Activated T-helper 17 cell treated with anti-CD3 and anti-CD28 coated beads, Interleukin-2, amount 50 U/mL, for 72 hours (primary cell): ENCODE measurements around the gene MRGPRD. TPM values are rescaled to one million over a fixed set of nuclear protein-coding genes. Genes with fewer than 3 reads are reported as not detected.

Source experiments
- ATAC-seq: fragments of 150-1000 bp; cut with Tn5 transposase; replicated peaks from 2 replicates; pipeline ENCODE4 v1.10.0; 2021; ENCODE audit warnings: mild to moderate bottlenecking, moderate library complexity
- H3K27ac Mint-ChIP-seq: one replicate; pipeline ENCODE4 v1.8.0; 2022; ENCODE audit warnings: mixed read lengths
- H3K27me3 Mint-ChIP-seq: one replicate; pipeline ENCODE4 v1.8.0; 2022; ENCODE audit warnings: mixed read lengths
- H3K36me3 Mint-ChIP-seq: one replicate; pipeline ENCODE4 v1.8.0; 2022; ENCODE audit warnings: low read depth, mild to moderate bottlenecking, mixed read lengths
- H3K4me1 Mint-ChIP-seq: one replicate; pipeline ENCODE4 v1.8.0; 2022; ENCODE audit warnings: mixed read lengths
- H3K4me3 Mint-ChIP-seq: one replicate; pipeline ENCODE4 v1.8.0; 2022; ENCODE audit warnings: mild to moderate bottlenecking, mixed read lengths
- H3K9me3 Mint-ChIP-seq: one replicate; pipeline ENCODE4 v1.8.0; 2022; ENCODE audit warnings: mixed read lengths
- total RNA-seq, 2 donors: library from RNA; stranded (reverse); gene quantifications; one replicate each; pipeline ENCODE4 v1.2.3, GENCODE V29; 2022

The MRGPRD gene
- total RNA-seq, 2 donors from 2014 or later = not detected

DNA sequence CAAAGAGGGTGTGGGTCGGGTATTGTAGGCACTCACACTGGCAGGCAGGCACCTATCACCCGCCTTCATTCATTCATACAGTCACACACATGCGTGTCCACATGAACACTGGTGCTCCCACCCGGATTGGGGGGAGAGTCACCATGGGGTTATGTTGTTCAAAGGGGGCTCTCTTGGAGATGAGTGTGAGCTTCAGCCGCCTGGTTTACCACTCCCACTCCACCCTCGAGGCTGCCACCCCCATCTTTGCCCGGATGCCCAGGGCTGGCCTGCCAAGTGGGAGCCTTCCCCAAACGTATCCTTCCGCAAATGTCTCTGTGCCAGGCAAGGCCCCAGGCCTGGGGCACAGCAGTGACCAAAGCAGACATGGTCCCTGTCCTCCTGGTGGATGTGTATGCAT, 22.6 kb downstream of the MRGPRD start:
- Mint-ChIP-seq H3K4me1 (no peaks in the 10 kb centered on the region), H3K36me3 (no peaks in the 10 kb centered on the region), H3K27ac (no peak overlapping the region), H3K27me3 (no peaks in the 10 kb centered on the region), H3K9me3 (no peaks in the 10 kb centered on the region), H3K4me3 (no peak overlapping the region)
- no peak for ATAC-seq

DNA sequence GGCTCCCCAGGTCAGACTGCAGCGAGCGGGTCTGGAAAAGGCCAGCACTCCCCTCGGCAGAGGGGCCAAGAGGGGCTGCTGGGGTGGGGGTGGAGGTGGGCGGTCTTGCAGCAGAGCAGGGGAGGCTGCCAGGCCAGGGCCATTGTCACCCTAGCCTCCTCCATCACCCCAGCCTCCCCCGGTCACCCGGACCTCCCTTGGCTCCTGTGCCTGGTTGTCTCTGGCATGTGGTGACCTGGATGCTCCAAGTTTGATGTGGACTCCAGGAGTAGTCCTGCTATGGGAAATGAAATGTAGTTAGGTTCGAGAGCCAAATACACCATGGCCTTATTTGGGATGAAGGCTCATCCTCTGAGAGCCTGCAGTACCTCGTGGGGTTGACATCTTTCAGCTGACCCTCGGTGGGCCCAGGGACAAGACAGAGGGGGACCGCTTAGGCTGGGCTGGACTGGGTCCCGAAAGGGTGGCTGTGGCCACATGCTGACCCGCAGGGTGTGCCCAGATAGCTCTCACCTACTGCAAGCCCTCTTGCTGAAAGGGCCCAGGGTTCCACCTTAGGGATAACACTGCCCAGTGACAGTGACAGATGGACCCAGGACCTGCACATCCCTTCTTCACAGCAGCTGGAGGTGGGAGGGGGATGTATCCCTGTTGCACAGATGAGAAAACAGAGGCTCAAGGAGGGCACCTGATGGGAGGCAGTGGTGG, 24.1 kb downstream of the MRGPRD start:
- Mint-ChIP-seq H3K9me3 (no peaks in the 10 kb centered on the region), H3K27ac (no peak overlapping the region), H3K4me3 (no peak overlapping the region), H3K27me3 (no peaks in the 10 kb centered on the region), H3K36me3 (no peaks in the 10 kb centered on the region), H3K4me1 (no peaks in the 10 kb centered on the region)
- ATAC-seq = no peak

DNA sequence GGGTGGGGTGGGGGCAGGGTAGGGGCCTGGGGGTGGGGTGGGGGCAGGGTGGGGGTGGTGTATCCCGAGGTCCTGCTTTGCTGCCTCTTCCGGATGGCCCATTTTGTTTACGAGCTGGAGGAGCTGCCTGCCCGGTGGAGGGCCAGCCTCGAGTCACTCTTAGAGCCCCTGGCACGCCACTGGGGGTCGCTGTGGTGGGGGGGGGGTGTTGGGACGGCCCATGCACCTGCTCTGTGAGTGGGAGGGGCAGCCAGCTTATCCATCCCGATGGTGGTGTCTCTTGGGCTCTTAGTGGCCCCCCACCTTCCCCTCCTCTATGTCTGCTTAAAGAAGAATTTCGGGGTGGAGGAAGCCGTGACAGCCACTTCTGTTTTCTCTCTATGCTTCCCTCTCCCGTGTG, 24.6 kb downstream of the MRGPRD start:
- Mint-ChIP-seq H3K4me3 (no peak overlapping the region), H3K27me3 (no peaks in the 10 kb centered on the region), H3K36me3 (no peaks in the 10 kb centered on the region), H3K27ac (no peak overlapping the region), H3K4me1 (no peaks in the 10 kb centered on the region), H3K9me3 (no peaks in the 10 kb centered on the region)
- ATAC-seq = no peak

DNA sequence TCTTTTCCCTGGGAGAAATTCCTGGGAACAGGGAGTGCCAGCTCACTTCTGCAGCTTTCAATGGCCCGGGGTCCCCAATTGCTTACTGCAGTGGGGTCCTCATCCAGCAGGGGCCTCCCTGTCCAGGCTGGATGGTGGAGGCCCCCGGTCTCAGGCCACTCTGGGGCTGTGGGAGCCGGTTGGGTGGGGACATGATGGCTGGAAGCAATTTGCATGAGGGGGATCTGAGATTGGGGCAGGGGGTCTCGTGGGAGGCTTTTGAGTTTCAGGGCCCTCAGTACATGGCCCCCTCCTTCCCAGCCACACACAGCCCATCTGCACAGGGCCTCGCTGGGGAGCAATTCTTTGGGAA, 25.2 kb downstream of the MRGPRD start:
- H3K4me3 Mint-ChIP-seq = no peak overlapping the region
- H3K27ac Mint-ChIP-seq = no peak overlapping the region
- H3K36me3 Mint-ChIP-seq = no peaks in the 10 kb centered on the region
- H3K27me3 Mint-ChIP-seq = no peaks in the 10 kb centered on the region
- no peaks in the 10 kb centered on the region for H3K9me3 Mint-ChIP-seq
- no peaks in the 10 kb centered on the region for H3K4me1 Mint-ChIP-seq
- ATAC-seq = no peak

DNA sequence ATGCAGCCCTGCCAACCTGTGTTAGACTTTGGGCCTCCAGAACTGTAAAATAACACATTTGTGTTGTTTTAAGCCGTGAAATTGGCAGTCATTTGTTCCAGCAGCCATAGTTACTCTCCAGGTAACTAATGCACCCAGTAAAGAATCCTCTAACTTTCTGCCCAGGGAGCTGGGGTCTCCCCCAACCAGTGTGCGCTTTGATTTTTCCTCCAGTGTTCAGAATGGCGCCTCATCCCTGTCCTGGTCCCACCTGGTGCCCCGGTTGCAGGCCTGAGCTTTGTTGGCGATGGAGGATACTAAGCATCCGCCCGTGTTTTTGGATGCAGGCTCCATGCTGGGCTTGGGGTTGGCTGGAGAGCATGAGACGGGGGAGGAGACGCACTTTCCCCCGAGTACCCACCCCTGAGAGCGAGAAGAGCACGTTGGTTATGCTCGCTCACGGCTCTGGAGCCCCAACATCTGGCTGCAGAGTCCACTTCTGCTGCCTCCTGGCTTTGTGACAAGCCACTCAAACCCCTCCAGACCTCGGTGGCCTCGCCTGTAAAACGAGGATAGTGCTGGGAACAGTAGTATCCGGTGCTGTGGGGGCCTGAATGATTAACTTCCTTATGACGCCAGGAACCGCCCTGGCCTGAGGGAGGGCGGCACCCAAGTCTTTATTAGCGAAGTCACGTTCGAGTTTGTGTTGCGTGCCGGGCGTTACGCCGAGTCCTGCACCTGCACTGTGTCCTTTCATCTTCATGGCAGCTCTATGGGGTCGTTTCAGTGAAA, 25.8 kb downstream of the MRGPRD start:
- H3K9me3 Mint-ChIP-seq = no peaks in the 10 kb centered on the region
- H3K36me3 Mint-ChIP-seq = no peaks in the 10 kb centered on the region
- H3K27ac Mint-ChIP-seq = no peak overlapping the region
- H3K4me1 Mint-ChIP-seq = no peaks in the 10 kb centered on the region
- no peaks in the 10 kb centered on the region for H3K27me3 Mint-ChIP-seq
- H3K4me3 Mint-ChIP-seq = no peak overlapping the region
- no peak for ATAC-seq

DNA sequence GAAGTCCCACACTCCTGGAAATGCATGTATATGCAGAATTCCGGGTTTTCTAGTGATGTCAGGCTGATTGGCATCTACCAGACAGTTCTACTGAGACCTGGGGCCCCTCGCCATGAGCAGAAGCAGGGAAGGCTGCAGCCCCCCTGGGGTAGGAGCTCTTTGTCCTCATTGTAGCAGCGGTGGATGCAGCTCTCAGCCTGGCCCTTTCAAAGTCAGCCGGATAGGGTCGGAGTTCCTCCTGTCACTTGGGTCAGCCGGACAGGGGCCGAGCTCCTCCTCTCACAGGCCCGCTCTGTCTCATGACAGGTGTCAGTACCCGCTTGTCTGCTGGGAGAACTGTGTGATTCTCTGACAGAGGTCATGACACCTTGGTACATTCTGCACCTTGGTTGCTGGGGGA, 30.0 kb downstream of the MRGPRD start:
- Mint-ChIP-seq H3K9me3 (no peaks in the 10 kb centered on the region), H3K4me3 (no peak overlapping the region), H3K4me1 (no peaks in the 10 kb centered on the region), H3K27me3 (no peaks in the 10 kb centered on the region), H3K27ac (no peak overlapping the region), H3K36me3 (no peaks in the 10 kb centered on the region)
- no peak for ATAC-seq

DNA sequence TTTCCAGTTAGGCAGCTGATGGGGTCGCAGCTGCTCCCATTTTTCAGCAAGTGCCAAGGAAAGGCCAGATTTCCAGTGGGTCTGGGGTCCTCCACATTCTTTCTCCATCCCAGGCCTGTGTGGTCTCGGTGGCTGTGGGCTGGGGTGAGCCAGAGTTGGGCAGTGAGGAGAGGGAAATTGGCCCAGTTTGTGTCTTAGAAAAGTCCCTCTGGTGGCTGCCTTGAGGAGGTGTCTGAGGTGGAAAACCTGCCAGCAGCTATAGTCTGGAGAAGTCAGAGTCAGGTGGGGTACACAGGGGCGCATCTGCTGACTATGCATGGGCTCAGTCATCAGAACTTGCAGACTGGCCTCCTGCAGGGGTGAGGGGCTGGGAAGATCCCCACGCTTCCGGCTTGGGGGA, 30.5 kb downstream of the MRGPRD start:
- no peaks in the 10 kb centered on the region for H3K36me3 Mint-ChIP-seq
- no peak overlapping the region for H3K4me3 Mint-ChIP-seq
- no peak overlapping the region for H3K27ac Mint-ChIP-seq
- no peaks in the 10 kb centered on the region for H3K4me1 Mint-ChIP-seq
- no peaks in the 10 kb centered on the region for H3K27me3 Mint-ChIP-seq
- no peaks in the 10 kb centered on the region for H3K9me3 Mint-ChIP-seq
- ATAC-seq = no peak

DNA sequence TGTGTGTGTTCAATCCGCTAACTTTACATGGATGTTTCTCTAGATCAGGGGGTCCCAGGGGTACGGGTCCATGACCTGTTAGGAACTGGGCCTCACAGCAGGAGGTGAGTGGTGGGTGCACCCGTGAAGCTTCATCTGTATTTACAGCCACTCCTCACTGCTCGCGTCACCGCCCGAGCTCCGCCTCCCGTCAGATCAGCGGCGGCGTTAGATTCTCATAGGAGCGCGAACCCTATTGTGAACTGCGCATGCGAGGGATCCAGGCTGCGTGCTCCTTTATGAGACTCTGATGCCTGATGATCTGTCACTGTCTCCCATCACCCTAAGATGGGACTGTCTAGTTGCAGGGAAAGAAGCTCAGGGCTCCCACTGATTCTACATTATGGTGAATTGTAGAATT, 31.9 kb downstream of the MRGPRD start:
- Mint-ChIP-seq H3K9me3 (no peaks in the 10 kb centered on the region), H3K27ac (no peak overlapping the region)
- ATAC-seq = no peak

DNA sequence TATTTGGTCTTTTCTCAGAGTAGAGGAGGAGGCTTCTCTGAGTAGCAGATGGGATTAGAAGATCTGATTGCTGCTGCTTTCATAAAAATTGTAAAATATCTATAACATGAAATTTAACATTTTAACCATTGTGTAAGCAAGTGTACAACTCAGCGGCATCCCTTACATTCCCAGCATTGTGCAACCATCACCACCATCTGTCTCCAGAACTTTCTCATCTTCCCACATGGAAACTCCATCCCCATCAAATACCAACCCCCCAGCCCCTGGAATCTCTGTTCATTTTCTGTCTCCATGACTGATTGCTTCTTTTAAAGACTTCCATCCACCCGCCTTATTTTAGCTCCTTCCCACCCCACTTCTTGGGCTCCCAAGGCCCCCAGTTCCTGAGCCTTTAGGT, 32.3 kb downstream of the MRGPRD start:
- no peak overlapping the region for H3K27ac Mint-ChIP-seq
- ATAC-seq = no peak
- H3K27me3 Mint-ChIP-seq = no peaks in the 10 kb centered on the region
- H3K4me1 Mint-ChIP-seq = no peaks in the 10 kb centered on the region
- no peaks in the 10 kb centered on the region for H3K9me3 Mint-ChIP-seq
- H3K4me3 Mint-ChIP-seq = no peak overlapping the region
- no peaks in the 10 kb centered on the region for H3K36me3 Mint-ChIP-seq

More for the DNA sequence above, 31.9 kb downstream of the MRGPRD start:
- H3K27me3 Mint-ChIP-seq = no peaks in the 10 kb centered on the region
- H3K4me1 Mint-ChIP-seq = no peaks in the 10 kb centered on the region
- H3K4me3 Mint-ChIP-seq = no peak overlapping the region
- no peaks in the 10 kb centered on the region for H3K36me3 Mint-ChIP-seq

DNA sequence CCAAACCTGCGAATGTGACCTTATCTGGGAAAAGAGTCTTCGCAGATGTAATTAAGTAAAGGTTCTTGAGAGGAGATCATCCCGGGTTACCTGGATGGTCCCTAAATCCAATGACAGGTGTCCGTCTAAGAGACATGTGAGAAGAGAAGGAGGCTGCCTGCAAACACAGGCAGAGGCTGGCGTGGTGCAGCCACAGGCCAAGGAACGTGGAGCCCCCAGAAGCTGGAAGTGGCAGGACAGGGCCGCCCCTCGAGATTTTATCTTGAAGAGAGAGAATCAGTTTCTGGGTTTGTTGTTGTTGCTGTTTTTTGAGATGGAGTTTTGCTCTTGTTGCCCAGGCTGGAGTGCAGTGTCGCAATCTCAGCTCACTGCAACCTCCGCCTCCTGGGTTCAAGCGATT, 33.6 kb downstream of the MRGPRD start:
- ATAC-seq = no peak
- Mint-ChIP-seq H3K9me3 (no peaks in the 10 kb centered on the region), H3K4me3 (no peak overlapping the region), H3K4me1 (no peaks in the 10 kb centered on the region), H3K36me3 (no peaks in the 10 kb centered on the region), H3K27ac (no peak overlapping the region), H3K27me3 (no peaks in the 10 kb centered on the region)

DNA sequence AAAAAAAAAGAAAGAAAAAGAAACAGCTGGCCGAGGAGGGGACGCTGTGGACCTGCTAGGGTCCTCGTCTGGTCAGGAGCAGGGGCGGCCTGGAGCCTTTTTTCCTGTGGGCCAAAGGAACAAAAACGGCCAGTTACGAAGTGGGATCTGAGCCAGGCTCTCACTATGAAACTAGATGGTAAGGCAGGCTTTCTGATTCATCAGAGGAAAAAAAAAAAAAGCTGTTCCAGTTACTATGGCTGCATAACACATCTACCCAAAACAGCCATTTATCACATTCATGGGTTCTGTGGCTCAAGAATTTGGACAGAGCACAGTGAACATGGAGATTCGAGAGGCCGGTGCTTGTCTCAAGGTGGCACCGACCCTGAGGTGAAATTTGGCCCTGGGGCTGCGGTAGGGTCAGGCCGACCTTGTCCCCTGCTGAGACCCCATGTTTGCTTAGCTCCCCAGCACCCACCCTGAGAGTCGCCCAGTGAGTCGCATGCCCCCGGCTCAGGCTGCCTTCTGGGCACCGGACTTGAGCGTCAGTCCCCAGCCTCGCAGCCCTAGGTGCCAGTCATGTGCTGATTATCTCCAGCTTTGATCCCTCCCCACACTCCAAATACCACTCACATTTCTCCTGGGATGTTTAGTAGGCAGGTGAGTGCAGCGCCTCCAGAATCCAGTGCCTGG, 34.2 kb downstream of the MRGPRD start:
- no peak for ATAC-seq
- Mint-ChIP-seq H3K4me1 (no peaks in the 10 kb centered on the region), H3K36me3 (no peaks in the 10 kb centered on the region), H3K9me3 (no peaks in the 10 kb centered on the region), H3K27me3 (no peaks in the 10 kb centered on the region), H3K27ac (no peak overlapping the region), H3K4me3 (no peak overlapping the region)

DNA sequence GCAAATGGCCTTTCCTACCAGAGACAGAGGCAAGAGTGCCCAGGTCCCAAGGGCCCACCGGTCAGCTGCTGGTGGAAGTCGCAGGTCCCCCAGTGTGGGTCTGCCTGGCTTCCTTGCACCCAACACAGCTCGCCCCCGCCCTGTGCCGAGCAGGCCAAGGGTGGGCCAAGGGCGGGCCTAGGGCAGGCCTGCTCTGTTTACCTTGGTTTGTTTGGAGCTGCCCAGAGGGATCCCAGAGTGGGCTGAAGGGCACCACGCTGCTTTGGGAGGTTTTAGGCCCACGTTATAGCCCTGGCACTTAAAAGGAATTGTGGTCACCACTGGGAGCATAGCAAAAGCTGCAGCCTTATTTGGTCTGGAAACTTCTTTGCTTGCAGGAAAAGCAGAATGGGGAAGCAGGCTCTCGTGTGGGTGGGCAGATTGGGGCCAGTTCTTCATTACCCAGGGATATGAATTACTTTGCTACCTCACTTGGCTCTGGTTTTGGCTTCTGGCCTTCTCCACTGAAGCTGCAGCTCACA, 38.0 kb downstream of the MRGPRD start:
- Mint-ChIP-seq H3K27me3 (no peaks in the 10 kb centered on the region), H3K36me3 (peaks cover 20% of the 10 kb centered on the region), H3K4me1 (no peaks in the 10 kb centered on the region), H3K4me3 (no peak overlapping the region), H3K27ac (no peak overlapping the region), H3K9me3 (no peaks in the 10 kb centered on the region)
- no peak for ATAC-seq

DNA sequence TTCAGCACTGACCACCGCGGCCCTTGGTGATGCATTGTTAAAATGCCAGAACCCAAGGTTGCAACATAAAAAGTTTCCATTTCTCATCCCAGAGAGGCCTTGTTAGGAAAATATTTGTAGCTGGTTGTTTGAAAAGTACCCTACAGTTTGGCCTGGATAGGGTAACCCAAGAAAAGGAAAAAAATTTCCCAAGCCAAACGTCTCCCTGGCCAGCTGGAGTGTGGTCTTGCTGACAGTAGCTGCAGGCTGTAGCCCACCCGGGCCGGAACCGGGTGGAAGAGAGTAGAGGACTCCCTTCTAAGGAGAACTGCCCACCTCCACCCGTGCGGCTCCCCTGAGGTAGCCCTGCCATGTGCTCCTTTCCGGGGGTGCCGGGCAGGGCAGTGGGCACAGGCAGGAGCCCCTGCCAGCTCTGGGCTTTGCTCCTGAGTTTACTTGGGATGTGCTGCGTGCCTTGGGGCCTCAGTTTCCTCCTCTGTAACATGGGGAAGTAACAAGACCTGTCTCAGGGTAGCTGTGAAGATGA, 38.6 kb downstream of the MRGPRD start:
- no peak for ATAC-seq
- Mint-ChIP-seq H3K4me1 (no peaks in the 10 kb centered on the region), H3K36me3 (peaks cover 26% of the 10 kb centered on the region), H3K27ac (no peak overlapping the region), H3K27me3 (no peaks in the 10 kb centered on the region), H3K4me3 (no peak overlapping the region), H3K9me3 (no peaks in the 10 kb centered on the region)

DNA sequence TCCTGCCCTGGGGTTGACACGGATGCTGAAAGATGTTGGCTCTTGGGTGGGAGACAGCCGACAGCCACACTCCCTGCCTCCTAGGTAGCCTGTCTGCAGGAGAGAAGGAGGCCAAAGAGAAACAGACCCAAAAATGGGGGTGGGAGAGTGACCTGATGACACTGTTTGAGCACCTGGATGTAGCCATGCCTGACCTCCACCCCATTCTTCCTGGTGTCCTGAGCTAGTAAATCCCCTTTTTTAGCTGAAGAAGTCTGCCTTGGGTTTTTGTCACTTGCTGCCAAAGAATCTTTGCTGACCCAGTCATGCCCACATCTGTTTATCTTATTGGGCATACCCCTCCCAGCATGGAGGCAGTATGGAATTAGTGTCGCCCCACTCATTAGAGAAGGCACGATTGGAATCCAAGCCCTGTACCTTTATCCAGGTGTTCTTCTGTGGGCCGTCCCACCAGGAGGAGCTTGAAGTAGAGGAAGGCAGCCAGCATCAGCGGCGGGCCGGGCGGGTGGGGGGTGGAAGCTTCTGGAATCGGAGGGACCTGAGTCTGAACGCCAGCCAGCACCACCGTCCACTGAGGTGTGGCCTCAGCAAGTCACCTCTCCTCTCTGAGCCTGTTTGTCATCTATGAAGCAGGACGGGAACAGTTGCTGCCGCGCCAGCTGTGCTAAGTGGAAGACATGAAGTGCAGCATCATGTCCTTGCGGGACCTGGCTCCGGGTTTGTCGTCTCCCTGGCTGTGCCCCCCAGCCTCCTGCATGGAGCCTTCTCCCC, 39.3 kb downstream of the MRGPRD start:
- H3K4me3 Mint-ChIP-seq = no peak overlapping the region
- no peaks in the 10 kb centered on the region for H3K27me3 Mint-ChIP-seq
- no peak overlapping the region for H3K27ac Mint-ChIP-seq
- peaks cover 32% of the 10 kb centered on the region for H3K36me3 Mint-ChIP-seq
- no peaks in the 10 kb centered on the region for H3K9me3 Mint-ChIP-seq
- no peak for ATAC-seq
- H3K4me1 Mint-ChIP-seq = no peaks in the 10 kb centered on the region
